GM18870 (cell line): ENCODE measurements around the gene FHDC1.

Source experiments
- ATAC-seq: cut with Tn5 transposase; IDR thresholded peaks from one replicate; pipeline ENCODE4 v1.9.1; 2021; ENCODE audit warnings: moderate library complexity; ENCODE audit not compliant: unreplicated experiment

Gene FHDC1

DNA sequence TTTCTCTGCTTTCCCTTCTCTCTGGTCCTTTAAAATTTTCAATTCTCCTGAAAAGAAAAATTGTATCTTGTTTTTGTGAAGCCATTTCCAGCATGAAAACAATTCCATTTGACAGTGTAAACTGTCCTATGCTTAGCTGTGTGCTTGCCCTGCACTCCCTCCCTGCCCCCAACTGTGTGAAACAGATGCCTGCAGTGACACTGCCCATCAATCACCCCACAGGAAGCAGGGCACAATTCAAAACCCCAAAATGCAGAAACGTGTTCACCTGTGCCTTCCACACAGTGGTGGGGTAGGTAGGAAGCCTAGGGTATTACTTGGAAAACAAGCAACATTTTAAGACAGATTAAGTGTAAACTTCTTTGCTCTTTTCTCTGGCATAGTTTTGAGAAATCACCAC, 6.2 kb upstream of the FHDC1 start:
- no peak for ATAC-seq

DNA sequence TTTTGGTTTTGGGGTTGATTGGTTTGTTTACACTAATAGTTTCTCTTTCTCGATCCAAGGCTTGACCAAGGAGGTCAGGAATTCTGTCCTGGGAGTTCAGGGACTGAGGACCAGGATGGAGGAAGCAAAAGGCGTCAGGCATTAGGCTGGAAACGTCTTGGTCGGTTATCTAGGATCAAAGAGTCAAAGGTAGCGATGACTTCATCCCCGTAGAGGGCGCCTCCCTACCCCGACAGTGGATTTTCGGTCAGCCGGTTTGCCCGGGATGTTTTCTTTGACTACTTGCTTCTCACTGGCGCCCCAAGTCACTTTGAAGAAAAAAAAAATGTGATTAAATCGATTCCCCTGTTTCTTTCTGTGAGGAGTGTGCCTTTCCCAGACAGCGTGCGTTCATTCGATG, 980 bp upstream of the FHDC1 start:
- ATAC-seq: no peak

DNA sequence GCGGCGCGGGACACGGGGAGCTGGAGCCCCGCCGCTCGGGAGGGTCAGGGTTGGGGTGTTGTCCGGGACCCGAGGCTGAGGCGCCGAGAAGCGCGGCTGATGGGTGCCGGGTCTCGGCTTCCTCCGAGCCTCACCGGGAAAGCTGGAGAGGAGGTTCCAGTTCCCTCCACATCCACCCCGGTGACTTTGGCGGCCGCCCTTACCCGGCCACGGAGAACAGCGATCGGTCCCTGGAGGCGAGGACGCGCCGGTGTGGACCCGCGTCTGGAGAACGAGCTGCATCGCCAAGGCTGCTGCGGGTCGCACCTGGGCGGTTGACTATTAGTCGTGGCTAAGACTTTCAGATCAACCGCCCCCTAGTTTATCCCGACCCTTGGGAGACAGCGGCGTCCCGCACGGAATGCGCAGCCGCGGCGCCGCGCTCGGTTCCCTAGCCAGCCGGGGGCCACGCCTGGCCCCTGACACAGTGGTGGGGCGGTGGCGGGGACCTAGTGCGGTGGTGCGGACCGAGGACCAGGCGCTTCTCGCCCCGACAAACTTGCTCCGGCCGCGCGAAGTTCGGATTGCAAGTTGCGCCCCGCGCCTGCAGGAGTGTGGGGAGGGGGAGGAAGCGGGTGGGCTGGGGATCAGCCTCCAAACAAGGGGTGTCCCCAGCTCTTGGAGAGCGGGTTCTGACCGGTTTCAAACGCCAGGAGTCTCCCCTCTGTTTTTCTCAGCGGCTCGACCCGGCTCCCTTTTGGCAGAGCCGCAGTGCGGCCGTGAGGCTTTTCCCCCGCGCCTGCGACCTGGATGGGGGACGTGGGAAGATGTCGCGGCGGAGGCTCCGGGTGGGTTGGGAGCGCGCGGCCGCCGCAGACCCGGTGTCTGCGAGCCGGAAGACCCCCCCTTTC, 568 bp downstream of the FHDC1 start:
- no peak for ATAC-seq

DNA sequence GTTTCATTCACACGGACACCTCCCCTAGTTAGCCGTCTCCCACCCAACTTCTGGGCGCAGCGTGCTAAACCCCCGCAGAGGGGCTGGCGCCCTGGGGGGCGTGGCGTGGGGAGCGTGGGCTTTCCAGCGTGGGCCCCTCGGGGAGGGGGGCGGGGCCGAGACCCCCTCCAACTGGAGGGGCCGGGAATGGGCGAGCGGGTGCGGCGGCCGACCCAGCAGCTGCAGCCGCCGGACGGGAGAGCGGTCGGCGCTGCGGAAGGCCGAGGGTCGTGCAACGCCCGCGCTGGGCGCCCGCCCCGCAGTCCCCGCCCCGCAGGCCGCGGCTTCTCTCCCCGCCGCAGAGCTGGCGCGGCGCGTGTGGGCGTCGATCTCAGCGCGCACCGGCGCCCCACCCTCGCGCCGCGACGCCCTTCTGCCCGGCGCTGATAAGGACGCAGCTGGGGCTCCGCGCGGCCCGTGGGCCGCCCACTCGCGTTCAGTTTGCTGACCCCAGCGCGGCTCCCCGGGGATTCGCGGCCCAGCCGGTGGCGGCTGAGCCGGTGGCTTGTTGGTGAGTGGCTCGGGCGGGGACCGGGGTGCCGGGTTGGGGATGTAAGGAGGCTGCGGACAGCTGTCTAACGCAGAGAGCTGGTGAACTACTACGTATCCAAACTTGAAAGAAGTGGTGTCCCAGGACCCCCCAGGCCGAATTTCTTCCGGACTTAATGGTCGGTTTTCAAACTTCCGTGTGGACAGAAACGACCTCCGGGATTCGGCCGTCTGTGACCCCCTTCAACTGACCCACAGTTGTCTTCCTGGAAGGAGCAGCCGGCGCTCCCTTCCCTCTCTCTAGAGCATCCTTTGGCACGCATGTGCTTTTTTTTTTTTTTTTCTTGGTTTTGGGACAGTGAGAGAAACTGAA, 1.5 kb downstream of the FHDC1 start:
- ATAC-seq: no peak

DNA sequence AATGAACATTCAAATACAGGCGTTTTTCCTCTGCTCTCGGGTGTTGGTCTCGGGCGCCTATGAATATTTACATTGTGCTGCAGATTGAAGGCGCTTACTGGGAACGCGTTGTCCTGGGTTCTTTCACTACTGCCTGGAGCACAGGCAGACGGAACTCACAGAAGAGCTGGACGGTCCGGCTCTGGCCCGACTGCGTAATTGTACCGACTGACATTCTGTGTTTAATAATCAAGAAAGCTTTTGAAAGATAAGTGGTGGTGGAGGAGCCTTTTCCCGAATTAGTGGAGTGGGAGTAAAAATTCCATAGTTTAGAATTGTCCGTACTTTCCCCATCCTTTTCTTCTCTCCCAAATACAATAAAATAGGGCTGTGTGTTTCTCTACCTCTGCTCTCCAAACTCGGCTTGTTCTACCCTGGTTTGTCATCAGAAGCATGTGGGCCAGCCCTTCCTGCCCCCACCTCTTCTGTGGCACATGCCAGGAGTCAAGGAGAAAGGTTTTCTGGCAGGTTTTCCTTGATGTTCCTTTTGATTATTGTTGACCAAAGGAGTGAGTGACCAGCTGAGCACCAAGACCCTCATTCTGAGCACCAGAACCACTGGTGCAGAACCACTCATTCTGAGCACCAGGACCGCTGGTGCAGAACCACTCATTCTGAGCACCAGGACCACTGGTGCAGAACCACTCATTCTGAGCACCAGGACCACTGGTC, 2.3 kb downstream of the FHDC1 start:
- no peak for ATAC-seq

DNA sequence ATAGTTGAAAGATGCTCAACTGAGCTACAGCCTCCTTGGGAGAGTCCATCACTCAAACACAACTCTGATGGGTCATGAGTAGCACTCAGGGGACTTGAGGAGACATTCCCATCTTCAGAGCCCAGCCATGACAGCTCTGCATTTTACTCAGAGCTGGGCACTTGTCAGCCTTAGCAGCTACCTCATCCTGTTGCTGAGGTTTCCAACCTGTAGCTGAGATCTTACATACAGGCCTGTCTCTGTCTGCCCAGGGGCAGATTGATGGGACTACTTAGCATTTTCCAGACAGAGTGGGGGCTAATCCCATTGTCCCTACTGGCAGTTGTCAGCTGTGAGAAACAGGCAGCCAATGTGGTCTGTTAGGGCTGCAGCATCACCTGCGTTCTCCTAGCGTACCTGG, 3.5 kb downstream of the FHDC1 start:
- no peak for ATAC-seq

DNA sequence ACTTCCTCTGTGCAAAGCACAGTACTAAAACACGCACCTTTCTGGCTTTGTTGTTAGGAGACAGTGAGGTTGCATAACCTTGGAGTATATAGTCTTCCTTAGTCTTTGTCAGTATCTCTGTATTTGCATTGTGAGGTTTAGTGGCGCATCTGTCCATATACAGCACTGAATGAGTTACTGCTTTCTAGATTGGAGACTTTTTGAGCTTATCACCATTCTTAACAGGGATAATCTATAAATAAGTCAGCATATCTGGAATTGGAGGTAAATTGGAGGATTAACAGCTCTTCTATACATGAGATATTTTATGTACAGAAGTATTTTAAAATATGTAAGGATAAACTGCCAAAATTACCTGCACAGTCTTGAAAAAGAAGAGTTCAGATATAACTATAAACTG, 4.3 kb downstream of the FHDC1 start:
- no peak for ATAC-seq

DNA sequence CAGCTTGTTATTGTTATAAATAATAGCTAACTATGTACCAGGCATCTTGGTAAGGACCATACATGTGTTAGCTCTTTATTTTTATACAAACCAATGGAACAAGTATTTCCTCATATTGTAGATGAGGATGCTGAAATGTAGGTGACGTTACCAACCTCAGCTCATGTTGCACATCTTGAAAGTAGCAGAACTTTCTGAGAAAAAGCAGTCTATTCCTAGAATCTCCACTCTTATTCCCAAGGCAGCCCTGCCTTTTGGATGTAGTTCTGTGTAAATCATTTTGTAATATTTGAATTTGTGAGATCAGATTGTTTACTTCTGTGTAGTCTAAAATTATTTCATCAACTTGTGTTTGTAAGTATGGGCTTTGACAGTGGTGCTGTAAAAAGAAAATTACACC, 5.3 kb downstream of the FHDC1 start:
- ATAC-seq: no peak

DNA sequence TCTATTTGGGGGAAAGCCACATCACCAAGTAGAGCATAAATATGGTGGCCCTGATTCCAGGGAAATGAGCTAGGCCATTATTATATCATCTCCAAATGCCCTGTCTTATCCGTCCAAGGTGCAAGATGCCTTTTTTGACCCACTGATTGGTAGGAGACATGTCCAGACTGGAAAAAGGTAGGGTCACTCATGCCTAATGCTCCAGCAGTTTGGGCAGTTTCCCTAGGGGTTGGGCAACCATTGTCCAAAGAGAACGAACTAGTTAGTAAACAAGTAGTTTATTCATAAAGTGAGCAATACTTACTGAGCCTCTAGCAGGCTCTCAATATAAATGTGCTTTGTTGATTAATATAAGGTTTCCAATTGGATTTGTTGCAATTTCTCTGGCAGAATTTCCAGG, 6.2 kb downstream of the FHDC1 start:
- ATAC-seq: no peak

DNA sequence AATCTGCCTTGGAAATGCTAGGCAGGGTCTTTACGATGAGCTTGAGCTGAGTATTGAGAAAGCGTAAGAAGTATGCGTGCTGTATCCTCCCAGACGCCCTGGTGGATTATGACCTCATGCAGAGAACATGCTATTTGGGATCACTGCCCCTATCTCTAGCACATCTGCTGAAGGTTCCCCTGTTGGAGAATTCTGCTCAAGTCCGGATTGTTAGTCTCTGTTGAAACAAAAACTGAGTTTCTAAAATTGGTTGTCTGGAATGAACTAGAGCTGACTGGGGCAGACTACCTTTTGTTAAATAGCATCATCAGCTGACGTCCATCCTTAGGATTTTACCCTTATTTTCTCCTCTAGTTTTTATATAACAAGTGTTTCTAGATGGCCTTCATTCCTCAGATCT, 7.5 kb downstream of the FHDC1 start:
- no peak for ATAC-seq

DNA sequence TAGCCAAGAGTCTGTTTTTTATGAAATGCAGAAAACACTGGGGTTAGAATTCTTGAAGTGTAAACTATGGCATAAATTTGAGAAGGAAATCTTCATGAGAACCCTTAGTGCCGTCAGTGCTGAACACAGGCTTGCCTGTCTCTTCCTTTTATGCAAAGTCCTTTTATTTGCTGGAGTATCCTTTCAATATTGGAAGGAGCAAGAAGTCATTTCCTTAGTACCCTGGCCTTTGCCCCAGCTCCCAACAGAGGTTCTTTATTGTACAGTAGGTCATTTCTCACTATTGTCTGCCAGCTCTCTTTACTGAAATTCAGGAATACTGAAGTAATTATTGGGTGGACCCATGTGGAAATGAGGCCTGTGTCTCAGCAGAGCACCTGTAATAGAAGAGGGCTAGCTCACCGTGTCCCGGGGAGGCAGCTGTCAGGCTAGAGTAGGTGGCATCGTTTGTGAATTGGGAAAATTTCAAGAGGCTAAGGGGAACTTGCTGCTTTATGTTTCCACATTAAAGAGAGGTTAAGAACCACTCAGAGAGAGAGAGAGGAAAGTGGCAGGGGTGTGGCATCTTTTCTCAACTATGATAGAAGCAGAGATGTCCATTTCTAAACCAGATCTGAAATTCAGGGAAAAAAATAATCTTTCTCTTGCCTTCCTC, 8.7 kb downstream of the FHDC1 start:
- ATAC-seq: no peak

DNA sequence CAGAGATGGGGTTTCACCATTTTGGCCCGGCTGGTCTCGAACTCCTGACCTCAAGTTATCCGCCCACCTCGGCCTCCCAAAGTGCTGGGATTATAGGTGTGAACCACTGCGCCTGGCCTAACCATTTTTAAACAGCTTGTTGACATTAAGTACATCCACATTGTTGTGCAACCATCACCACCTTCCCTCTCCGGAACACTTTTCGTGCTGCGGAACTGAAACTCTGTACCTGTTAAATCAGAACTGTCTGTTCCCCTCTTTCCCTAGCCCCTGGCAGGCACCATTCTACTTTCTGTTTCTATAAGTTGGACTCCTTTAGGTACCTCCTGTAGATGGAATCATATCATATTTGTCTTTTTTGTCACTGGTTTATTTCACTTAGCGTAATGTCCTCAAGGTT, 9.5 kb downstream of the FHDC1 start:
- ATAC-seq: no peak

DNA sequence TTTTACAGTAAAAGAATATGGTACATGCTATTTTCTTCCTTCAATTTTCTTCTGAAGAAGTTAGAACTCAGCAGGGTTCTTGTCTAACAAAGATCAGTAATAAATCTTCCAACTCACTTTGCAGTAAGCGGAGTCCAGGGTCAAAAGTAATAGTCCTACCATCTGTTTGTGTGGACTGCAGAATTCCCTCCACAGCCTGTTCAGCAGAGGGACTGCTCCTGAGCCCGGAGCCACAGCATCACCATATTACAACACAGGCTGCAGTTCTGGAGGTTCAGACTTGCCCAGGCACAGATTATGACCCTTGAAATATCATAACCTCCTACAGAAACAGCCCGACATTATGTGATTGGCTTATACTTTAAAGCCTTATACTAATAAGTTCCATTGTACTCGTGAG, 10.3 kb downstream of the FHDC1 start:
- no peak for ATAC-seq

DNA sequence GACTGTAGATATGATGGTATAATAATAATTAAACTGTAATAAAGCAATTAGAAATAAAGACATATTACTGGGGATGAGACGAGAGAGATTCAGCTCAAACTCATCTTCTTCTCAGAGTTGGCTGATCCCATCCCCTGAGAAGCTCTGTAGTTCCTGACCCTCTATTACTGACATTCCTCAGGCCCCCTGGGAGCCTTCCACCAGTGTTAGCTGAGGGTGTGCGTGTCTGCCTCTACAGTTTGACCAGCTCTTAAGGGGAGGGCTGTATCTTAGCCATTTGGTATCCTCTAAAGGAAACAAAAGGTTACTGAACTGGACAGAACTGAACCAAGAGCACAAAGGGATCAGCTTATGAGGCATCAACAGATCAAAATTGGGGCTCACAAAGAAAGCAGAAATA, 11.2 kb downstream of the FHDC1 start:
- no peak for ATAC-seq

DNA sequence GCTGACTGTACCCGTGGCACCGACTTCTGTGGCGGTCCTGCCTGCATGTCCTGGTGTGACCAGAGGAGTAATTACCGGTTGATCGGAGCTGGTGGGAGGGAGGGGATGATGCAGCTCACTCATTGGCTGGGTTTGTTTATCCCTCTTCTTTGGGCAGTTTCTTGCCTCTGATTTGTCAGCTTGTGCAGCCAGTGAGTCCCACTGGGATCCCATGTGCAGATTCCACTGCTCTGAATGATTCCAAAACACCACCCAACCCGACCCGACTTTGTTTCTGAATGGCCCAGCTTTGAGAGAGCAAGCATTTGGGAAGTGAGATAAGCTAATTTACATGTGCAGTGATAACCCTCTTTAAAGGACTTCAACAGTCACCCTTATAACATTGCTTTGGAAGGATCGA, 13.8 kb downstream of the FHDC1 start:
- ATAC-seq: no peak

DNA sequence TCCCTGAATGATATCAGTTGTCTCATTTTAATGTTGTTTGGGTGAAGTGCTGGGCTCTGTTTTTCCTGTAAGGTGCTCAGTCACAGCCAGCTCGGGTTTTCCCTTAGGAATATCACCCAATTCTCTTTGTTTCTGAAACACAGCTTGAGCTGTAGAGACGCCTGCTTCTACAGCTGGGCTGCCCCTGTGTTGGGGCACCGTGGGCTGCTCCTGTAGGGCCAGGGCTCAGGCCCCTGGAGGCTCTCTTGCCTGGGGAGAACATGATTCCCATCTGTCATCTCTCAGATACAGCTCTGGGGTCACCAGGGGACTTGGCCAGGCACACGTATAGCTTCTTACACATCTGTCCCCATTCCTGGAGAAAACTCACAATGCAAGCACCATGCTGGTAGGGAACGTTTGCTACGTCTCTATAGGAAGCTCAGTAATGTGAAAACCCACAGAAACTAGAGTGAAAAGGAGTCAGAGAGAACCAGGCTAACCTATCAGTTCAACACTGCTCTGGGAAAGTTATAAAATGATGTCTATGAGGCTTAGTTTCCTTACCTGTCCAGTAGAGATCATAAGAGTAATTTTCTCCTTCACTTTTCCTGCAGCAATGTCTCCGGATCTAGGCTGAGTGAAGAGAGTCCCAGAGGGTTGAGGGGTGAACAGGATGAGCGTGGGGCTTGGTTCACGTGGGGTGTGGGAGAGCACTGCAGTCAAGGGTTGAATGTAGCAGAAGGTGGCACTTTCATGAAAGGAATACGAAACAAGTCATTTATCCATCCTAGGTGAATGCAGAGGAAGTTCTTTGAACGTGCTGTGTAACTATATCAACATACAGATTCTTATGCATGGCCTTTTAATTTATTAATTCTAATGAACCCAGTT, 14.5 kb downstream of the FHDC1 start:
- ATAC-seq: no peak

DNA sequence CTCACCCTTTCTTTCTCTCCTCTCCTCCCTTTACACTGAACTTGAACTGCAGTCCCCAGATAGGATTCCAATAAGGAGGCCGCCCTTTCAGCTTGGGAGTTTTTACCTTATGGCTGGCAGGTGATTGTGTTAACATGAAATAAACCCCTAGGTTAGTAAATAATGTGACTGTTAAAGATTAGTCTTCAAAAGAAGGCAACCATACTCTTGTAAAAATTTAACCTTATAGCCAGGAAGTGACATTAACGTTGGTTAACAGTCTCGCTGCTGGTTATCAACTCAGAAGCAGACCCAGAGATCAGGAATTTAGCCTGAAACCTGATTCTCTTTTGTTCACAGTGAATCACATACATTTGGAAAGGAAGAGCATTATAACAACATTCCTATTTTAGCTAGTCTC, 15.2 kb downstream of the FHDC1 start:
- ATAC-seq: no peak

DNA sequence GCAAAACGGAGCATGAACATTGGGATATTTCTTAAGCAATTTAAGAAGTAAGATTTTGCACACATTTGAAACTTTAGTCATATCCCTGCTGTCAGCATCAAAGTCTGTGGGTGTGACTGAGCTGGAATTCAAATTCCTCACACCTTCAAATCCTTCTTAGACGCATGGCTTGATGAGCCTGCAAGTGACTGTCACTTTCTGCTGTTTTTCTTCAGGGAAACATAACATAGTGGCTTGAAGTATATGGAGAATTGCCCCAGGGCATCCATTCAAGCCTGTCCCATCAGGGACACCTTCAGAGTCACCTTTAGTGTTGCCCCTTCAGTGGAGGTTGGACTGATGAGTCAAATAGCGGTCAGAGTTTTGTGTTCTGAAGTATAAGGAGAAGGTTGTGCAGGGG, 17.4 kb downstream of the FHDC1 start:
- ATAC-seq: no peak

DNA sequence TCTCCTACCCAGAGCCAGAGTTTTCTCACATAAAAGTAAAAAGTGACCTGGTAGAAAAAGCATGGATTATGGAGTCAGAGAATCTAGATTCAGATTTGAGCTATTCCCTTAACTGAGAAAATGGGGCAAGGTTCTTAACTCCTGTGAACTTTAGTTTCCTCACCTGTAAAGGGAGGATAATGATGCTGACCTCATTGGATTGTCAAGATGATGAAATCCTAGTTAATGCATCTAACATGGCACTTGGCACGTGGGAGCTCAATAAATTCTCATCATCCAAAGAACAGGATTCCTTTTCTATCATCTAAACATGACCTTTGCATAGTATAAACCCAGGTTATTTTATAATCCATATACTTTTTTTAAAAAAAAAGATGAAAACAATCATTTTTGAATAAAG, 18.6 kb downstream of the FHDC1 start:
- no peak for ATAC-seq

DNA sequence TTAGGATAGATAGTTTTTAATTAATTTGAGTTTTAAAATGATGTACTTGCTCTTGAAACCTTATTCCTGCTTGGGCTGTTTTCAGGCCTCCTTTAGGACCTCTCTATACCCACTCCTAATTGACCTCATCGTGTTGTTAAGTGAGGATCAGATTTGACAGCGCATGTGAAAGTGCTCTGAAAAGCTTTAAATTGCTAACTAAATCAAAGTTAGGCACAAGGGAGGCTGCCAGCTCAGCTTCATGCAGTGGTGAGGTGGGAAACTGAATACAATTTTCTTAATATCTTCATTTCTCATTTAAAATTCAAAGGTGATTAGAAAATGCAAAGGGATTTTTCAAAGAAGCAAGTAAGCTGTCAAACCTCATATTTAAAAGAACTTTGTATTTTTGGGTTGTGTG, 20.0 kb downstream of the FHDC1 start:
- ATAC-seq: no peak
